Liver (tissue), 9 donors: ENCODE measurements around the gene FOXJ2. TPM values are rescaled to one million over a fixed set of nuclear protein-coding genes. Genes with fewer than 3 reads are reported as not detected.

Experiments used
- DNase-seq: peaks from one replicate; pipeline ENCODE4 v3.0.0-alpha.2; 2017; ENCODE audit warnings: low spot score
- H3K27ac ChIP-seq, 2 donors: one replicate each; pipeline ENCODE4 v1.7.0; 2013; ENCODE audit warnings: inconsistent platforms in 2 of 2, low read length in 2 of 2, control low read depth in 1 of 2, low read depth in 1 of 2, mild to moderate bottlenecking in 1 of 2
- H3K27me3 ChIP-seq, 4 donors: one replicate each; pipeline versions ENCODE4 v1.6.1 to v1.7.0; 2013; ENCODE audit warnings: low read length in 3 of 4, inconsistent platforms in 1 of 4, mild to moderate bottlenecking in 1 of 4, moderate library complexity in 1 of 4; ENCODE audit not compliant: control insufficient read depth in 4 of 4, insufficient read depth in 4 of 4
- H3K36me3 ChIP-seq, 4 donors: one replicate each; pipeline versions ENCODE4 v1.6.1 to v1.7.0; 2013; ENCODE audit warnings: low read length in 3 of 4, mild to moderate bottlenecking in 3 of 4, low read depth in 1 of 4, moderate library complexity in 1 of 4; ENCODE audit not compliant: control insufficient read depth in 4 of 4, insufficient read depth in 3 of 4
- H3K4me1 ChIP-seq, 4 donors: one replicate each; pipeline versions ENCODE4 v1.6.1 to v1.7.0; 2013; ENCODE audit warnings: low read length in 3 of 4, mild to moderate bottlenecking in 3 of 4, moderate library complexity in 1 of 4; ENCODE audit not compliant: control insufficient read depth in 4 of 4, insufficient read depth in 4 of 4
- H3K4me3 ChIP-seq, 3 donors: one replicate each; pipeline versions ENCODE4 v1.6.1 to v1.7.0; 2013; ENCODE audit warnings: low read length in 3 of 3, control low read depth in 1 of 3, low read depth in 1 of 3, mild to moderate bottlenecking in 1 of 3
- H3K9ac ChIP-seq, 2 donors: one replicate each; pipeline ENCODE4 v1.7.0; 2013; ENCODE audit warnings: low read length in 2 of 2, mild to moderate bottlenecking in 2 of 2, moderate library complexity in 2 of 2, control low read depth in 1 of 2, low read depth in 1 of 2
- H3K9me3 ChIP-seq, 4 donors: one replicate each; pipeline versions ENCODE4 v1.6.1 to v1.7.0; 2013; ENCODE audit warnings: low read length in 3 of 4; ENCODE audit not compliant: control insufficient read depth in 4 of 4
- CTCF ChIP-seq: fragments of 150-350 bp; IDR thresholded peaks from 2 replicates; pipeline ENCODE4 v1.5.1; 2017; ENCODE audit warnings: improper control_type of control experiment, low read depth, low read length; ENCODE audit not compliant: missing input control
- EGR1 ChIP-seq, 2 donors: IDR thresholded peaks; 2 replicates each; pipeline ENCODE4 v1.6.1; 2016 to 2018; ENCODE audit warnings: antibody characterized with exemption in 2 of 2, low read depth in 2 of 2
- FOXA1 ChIP-seq: IDR thresholded peaks from 2 replicates; pipeline ENCODE4 v1.6.1; 2016; ENCODE audit warnings: antibody characterized with exemption
- FOXA2 ChIP-seq: IDR thresholded peaks from 2 replicates; pipeline ENCODE4 v1.6.1; 2016; ENCODE audit warnings: antibody characterized with exemption
- GABPA ChIP-seq, 2 donors: IDR thresholded peaks in 1 of 2; conservative IDR thresholded peaks in 1 of 2; 2 replicates each; pipeline ENCODE4 v1.6.1; 2016; ENCODE audit warnings: antibody characterized with exemption in 2 of 2, mild to moderate bottlenecking in 1 of 2, moderate library complexity in 1 of 2
- HNF4A ChIP-seq, 2 donors: conservative IDR thresholded peaks; 2 replicates each; pipeline ENCODE4 v1.6.1; 2016; ENCODE audit warnings: antibody characterized with exemption in 2 of 2, mild to moderate bottlenecking in 2 of 2
- JUND ChIP-seq, 2 donors: IDR thresholded peaks; 2 replicates each; pipeline ENCODE4 v1.6.1; 2016; ENCODE audit warnings: antibody characterized with exemption in 2 of 2
- MAX ChIP-seq: IDR thresholded peaks from 2 replicates; pipeline ENCODE4 v1.6.1; 2016; ENCODE audit warnings: antibody characterized with exemption
- NR2F2 ChIP-seq: IDR thresholded peaks from 2 replicates; pipeline ENCODE4 v1.6.1; 2016; ENCODE audit warnings: antibody characterized with exemption
- RAD21 ChIP-seq, 2 donors: IDR thresholded peaks; 2 replicates each; pipeline ENCODE4 v1.6.1; 2016; ENCODE audit warnings: antibody characterized with exemption in 2 of 2, mild to moderate bottlenecking in 2 of 2
- RXRA ChIP-seq, 2 donors: IDR thresholded peaks; 2 replicates each; pipeline ENCODE4 v1.6.1; 2017 to 2018; ENCODE audit warnings: antibody characterized with exemption in 2 of 2, mild to moderate bottlenecking in 1 of 2
- TAF1 ChIP-seq: conservative IDR thresholded peaks from 2 replicates; pipeline ENCODE4 v1.6.1; 2016; ENCODE audit warnings: antibody characterized with exemption, mild to moderate bottlenecking
- YY1 ChIP-seq: IDR thresholded peaks from 2 replicates; pipeline ENCODE4 v1.6.1; 2016; ENCODE audit warnings: antibody characterized with exemption, mild to moderate bottlenecking
- WGBS: extraction: QIAGEN DNeasy Blood & Tissue Kit; methylation state at CpG from one replicate; pipeline ENCODE4 v1.1.7; 2013; 5-methylcytosine and 5-hydroxymethylcytosine counted together
- polyA plus RNA-seq, 2 donors: library from polyadenylated mRNA; stranded (reverse) in 1 of 2; unstranded in 1 of 2; fragments of 200-250 nt in 1 of 2; fragments of >200 nt in 1 of 2; fragmentation: Nextera tagmentation in 1 of 2; extraction: Ambion mirVana in 1 of 2; gene quantifications; one replicate each; pipeline versions ENCODE4 v1.2.1 to v1.2.3, GENCODE V29; 2013 to 2015
- total RNA-seq, 2 donors: library from RNA; depleted of rRNA; stranded (reverse); fragments of >200 nt; gene quantifications; one replicate each; pipeline ENCODE4 v1.2.3, GENCODE V29; 2014
- TF ChIP-seq, protein P1 (sequence below): IDR thresholded peaks from 2 replicates; pipeline ENCODE4 v1.6.1; 2016; ENCODE audit warnings: antibody characterized with exemption
- TF ChIP-seq, protein P2 (sequence below): IDR thresholded peaks from 2 replicates; pipeline ENCODE4 v1.6.1; 2016; ENCODE audit warnings: antibody characterized with exemption, mild to moderate bottlenecking
- TF ChIP-seq, protein P3 (sequence below): IDR thresholded peaks from 2 replicates; pipeline ENCODE4 v1.6.1; 2016; ENCODE audit warnings: antibody characterized with exemption
- donor health status: healthy.
- donor health status: healthy.
- donor health status: healthy.
- donor health status: healthy.
- donor health status: healthy.

The FOXJ2 gene
- total and polyA plus RNA-seq, 4 donors, result 2.3 to 9.2 (median 3.7) TPM

GRCh38 chr12:8035440-8036010, 3.0 kb downstream of the FOXJ2 start:
- no peak overlapping the region for H3K27ac ChIP-seq
- 82% methylated on average over 5 of the region's 5 CpGs for WGBS
- H3K4me1 ChIP-seq, result peaks cover 8 to 62% (median 44%) of the 10 kb centered on the region in 4 donors
- no peak for DNase-seq
- H3K9me3 ChIP-seq, result no peaks in the 10 kb centered on the region
- peaks cover 0 to 10% (median 4%) of the 10 kb centered on the region in 4 donors for H3K36me3 ChIP-seq
- H3K4me3 ChIP-seq, result no peak overlapping the region
- no peaks in the 10 kb centered on the region for H3K27me3 ChIP-seq
- TF ChIP-seq HNF4A (conservative IDR thresholded peaks at IDR 0.05), result no peak
- no peak for TF ChIP-seq RAD21 (IDR thresholded peaks at IDR 0.05)
- TF ChIP-seq EGR1 (IDR thresholded peaks at IDR 0.05; ENCODE audit: low read depth in 2 of 2), result no peak
- no peak for TF ChIP-seq FOXA1
- no peak for TF ChIP-seq RXRA (IDR thresholded peaks at IDR 0.05)
- TF ChIP-seq, protein P1, sequence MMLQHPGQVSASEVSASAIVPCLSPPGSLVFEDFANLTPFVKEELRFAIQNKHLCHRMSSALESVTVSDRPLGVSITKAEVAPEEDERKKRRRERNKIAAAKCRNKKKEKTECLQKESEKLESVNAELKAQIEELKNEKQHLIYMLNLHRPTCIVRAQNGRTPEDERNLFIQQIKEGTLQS, result no peak
- no peak for TF ChIP-seq TAF1
- TF ChIP-seq, protein P2, sequence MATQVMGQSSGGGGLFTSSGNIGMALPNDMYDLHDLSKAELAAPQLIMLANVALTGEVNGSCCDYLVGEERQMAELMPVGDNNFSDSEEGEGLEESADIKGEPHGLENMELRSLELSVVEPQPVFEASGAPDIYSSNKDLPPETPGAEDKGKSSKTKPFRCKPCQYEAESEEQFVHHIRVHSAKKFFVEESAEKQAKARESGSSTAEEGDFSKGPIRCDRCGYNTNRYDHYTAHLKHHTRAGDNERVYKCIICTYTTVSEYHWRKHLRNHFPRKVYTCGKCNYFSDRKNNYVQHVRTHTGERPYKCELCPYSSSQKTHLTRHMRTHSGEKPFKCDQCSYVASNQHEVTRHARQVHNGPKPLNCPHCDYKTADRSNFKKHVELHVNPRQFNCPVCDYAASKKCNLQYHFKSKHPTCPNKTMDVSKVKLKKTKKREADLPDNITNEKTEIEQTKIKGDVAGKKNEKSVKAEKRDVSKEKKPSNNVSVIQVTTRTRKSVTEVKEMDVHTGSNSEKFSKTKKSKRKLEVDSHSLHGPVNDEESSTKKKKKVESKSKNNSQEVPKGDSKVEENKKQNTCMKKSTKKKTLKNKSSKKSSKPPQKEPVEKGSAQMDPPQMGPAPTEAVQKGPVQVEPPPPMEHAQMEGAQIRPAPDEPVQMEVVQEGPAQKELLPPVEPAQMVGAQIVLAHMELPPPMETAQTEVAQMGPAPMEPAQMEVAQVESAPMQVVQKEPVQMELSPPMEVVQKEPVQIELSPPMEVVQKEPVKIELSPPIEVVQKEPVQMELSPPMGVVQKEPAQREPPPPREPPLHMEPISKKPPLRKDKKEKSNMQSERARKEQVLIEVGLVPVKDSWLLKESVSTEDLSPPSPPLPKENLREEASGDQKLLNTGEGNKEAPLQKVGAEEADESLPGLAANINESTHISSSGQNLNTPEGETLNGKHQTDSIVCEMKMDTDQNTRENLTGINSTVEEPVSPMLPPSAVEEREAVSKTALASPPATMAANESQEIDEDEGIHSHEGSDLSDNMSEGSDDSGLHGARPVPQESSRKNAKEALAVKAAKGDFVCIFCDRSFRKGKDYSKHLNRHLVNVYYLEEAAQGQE, result no peak
- no peak for TF ChIP-seq GABPA (IDR thresholded peaks at IDR 0.05 in 1 of 2, conservative IDR thresholded peaks at IDR 0.05 in 1 of 2)
- TF ChIP-seq JUND (IDR thresholded peaks at IDR 0.05), result no peak
- no peak for TF ChIP-seq CTCF
- no peak for TF ChIP-seq FOXA2
- TF ChIP-seq, protein P3, sequence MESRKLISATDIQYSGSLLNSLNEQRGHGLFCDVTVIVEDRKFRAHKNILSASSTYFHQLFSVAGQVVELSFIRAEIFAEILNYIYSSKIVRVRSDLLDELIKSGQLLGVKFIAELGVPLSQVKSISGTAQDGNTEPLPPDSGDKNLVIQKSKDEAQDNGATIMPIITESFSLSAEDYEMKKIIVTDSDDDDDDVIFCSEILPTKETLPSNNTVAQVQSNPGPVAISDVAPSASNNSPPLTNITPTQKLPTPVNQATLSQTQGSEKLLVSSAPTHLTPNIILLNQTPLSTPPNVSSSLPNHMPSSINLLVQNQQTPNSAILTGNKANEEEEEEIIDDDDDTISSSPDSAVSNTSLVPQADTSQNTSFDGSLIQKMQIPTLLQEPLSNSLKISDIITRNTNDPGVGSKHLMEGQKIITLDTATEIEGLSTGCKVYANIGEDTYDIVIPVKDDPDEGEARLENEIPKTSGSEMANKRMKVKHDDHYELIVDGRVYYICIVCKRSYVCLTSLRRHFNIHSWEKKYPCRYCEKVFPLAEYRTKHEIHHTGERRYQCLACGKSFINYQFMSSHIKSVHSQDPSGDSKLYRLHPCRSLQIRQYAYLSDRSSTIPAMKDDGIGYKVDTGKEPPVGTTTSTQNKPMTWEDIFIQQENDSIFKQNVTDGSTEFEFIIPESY, result no peak
- no peak for TF ChIP-seq YY1
- TF ChIP-seq MAX, result no peak
- TF ChIP-seq NR2F2, result no peak
- H3K9ac ChIP-seq, result no peak overlapping the region
